Left forelimb (tissue), 1 donor: ENCODE results near the gene HSPA2.

Experiments
- DNase-seq: peaks from one replicate; pipeline ENCODE4 v3.0.0-alpha.2; 2018; ENCODE audit warnings: low spot score

Gene HSPA2

GRCh38 chr14:64540208-64541202 lies at the start of gene HSPA2:
HSPA2 (plus strand) TSS chr14:64540741; CDS start chr14:64540850, 109 bp downstream.
- DNase-seq: peak; percentile 99

GRCh38 chr14:64491637-64492036 lies 48.9 kb upstream of the HSPA2 start:
- no peak for DNase-seq

GRCh38 chr14:64493455-64493854 lies 47.1 kb upstream of the HSPA2 start:
- DNase-seq: no peak

DNA sequence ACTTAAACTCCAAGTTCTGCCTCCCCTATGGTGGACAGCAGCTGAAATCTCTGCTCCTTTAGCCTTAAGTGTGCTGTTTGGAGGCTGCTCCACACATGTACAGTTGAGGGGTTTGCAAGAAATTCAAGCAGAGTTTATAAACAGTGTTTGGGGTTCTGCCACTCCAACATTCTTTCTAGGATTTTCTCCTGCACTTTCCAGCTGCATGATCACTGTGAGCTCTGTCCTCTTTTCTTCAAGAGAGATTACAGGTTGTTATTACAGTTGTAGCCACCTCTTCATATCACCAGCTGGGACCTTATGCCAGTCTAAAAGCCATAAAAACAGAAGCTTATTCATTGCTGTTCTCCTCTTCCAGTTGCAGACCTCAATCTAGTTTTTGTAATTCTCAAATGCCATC lies 45.3 kb upstream of the HSPA2 start:
- DNase-seq: no peak

- DNase-seq: no peak
Observed at GRCh38 chr14:64496764-64497163, 43.8 kb upstream of the HSPA2 start.

- DNase-seq: no peak
Observed at GRCh38 chr14:64500088-64500487, 40.5 kb upstream of the HSPA2 start.

- DNase-seq: no peak
Observed at GRCh38 chr14:64501411-64502171, 39.0 kb upstream of the HSPA2 start.

- no peak for DNase-seq
Observed at GRCh38 chr14:64502456-64502855, 38.1 kb upstream of the HSPA2 start.

GRCh38 chr14:64502887-64503433 lies 37.6 kb upstream of the HSPA2 start:
- no peak for DNase-seq

DNA sequence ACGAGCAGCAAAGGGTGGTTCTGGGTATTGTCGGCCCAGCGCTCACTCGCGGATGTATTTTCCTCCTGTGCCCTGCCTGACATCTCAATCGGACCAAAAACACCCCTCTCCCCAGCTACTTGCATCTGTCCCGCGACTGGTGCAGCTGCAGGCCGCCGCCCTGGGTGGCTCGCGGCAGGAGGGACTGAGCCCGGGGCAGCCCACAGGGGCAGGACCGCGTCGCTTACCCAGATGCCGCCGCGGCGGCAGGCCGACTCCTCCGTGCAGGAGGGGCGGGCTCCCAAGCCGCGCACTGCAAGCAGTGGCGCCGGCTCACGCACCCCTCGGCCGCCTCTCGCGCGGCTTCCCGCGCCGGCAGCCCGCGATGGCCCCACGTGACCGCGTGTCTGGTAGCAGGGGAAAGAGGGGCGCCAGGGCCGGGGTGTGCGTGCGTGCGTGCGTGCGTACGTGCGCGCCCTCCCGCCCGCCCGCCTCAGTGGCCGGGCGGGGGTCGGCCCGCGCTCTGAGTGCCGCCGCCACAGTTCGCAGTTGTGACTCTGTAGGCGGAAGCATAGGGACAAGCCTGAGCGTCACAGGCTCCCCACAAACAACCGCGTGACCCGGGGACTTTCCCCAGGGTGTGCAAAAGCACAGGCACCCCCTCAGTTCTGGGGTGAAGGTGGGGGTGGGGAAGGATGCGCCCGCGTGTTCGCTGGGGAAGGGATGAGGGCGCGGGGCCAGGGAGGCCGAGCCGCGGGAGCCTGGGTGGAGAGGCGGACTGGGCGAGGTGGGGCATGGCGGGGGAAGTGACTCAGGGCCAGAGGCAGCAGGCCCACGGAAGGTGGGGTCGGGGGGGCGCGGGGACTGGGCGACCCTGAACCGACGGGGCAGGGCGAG lies 36.9 kb upstream of the HSPA2 start, which contains the start of gene ZBTB25:
Gene ZBTB25 (minus strand): TSS at position 405 of the 876 bp plus-strand sequence. CDS start 13,305 bp downstream, outside the sequence.
- peak; percentile 94 for DNase-seq

- peak; percentile 94 for DNase-seq
Observed at GRCh38 chr14:64504310-64504896, 36.1 kb upstream of the HSPA2 start, which contains the start of gene ZBTB1. ZBTB1 (plus strand) TSS chr14:64504770; CDS start chr14:64521505, 16,735 bp downstream.

- peak; percentile 93 for DNase-seq
Observed at GRCh38 chr14:64504897-64505794, 35.4 kb upstream of the HSPA2 start.

GRCh38 chr14:64506721-64507120 lies 33.8 kb upstream of the HSPA2 start:
- no peak for DNase-seq

GRCh38 chr14:64507376-64508156 lies 33.0 kb upstream of the HSPA2 start:
- DNase-seq: no peak

DNA sequence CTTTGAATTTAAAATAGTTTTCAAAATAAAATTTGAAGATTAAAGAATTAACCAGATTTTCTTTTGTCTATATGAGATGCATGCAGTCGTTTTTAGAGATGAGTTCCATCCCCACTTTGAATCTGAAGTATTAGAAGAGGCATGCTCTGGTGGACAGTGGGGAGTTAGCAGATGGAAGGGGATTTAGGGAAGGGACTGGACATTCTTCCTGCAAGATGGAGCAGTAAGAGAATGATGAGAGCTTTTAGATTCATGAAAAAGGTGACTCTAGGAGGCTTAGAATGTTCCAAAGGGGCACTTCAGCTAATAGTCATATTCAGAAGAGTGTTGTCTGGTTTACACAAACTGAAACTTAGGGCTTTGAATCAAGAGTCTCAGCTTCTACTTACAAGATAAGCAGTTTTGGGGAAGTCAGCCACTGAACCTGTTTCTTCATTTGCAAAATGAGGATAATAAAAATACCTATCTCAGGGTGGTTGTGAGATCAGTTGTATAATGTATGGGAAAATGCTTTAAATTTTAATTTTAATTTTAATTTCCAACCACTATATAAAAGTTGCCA lies 32.2 kb upstream of the HSPA2 start:
- DNase-seq: no peak

- DNase-seq: no peak
Observed at GRCh38 chr14:64509036-64509435, 31.5 kb upstream of the HSPA2 start.

DNA sequence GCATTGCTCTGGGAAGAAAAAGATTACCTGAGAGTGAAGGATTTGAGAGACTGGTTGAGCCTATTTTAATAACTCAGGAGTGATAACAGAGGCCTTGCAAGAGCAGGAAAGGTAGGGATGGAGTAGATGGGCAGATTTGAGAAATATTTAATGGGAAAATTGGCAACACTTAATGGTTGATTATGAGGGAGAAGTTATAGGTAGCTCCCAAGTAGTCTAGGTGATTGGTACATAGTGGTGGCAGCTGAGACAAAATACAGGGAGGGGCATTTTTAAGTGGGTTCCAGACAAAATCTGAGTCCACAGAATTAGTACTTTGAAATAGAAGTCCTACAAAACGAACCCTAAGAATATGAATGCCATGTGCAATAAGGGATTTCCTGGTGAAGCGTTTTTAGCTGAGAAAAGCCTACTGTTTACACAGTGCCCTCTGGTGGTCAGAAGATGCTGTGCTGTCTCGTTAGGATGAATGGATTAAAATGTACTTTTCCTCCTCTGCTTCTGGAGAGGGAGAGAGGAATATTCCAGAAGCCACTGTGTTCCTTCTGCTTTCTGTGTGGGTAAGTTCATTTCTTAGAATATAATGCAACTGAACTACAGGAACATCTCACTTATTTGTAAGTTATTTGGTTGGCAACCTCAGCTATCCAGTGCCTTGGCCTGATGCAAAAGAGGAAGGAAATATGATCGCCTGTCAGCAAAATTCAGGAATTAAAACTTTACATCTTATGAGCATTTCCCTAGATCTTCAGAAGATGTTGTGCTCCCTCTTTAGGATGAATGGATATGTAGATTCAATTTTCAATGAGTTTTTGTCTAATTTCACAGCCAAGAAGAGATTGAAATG lies 29.5 kb upstream of the HSPA2 start:
- no peak for DNase-seq

GRCh38 chr14:64513271-64513670 lies 27.3 kb upstream of the HSPA2 start:
- no peak for DNase-seq
